ENCODE results near the gene IDH3G.
"Not testable (repeated sequence)": the region's sequence is repeated elsewhere in the genome, so short reads cannot be mapped to it uniquely, and the experiment has no call there.

GRCh38 chrX:153749017-153749416 is 45.2 kb downstream of the IDH3G start:
- TF ChIP-seq, protein P1, sequence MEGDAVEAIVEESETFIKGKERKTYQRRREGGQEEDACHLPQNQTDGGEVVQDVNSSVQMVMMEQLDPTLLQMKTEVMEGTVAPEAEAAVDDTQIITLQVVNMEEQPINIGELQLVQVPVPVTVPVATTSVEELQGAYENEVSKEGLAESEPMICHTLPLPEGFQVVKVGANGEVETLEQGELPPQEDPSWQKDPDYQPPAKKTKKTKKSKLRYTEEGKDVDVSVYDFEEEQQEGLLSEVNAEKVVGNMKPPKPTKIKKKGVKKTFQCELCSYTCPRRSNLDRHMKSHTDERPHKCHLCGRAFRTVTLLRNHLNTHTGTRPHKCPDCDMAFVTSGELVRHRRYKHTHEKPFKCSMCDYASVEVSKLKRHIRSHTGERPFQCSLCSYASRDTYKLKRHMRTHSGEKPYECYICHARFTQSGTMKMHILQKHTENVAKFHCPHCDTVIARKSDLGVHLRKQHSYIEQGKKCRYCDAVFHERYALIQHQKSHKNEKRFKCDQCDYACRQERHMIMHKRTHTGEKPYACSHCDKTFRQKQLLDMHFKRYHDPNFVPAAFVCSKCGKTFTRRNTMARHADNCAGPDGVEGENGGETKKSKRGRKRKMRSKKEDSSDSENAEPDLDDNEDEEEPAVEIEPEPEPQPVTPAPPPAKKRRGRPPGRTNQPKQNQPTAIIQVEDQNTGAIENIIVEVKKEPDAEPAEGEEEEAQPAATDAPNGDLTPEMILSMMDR (IDR thresholded peaks at IDR 0.05) = not testable (repeated sequence)
- TF ChIP-seq POLR2A, EP300, POLR2AphosphoS5 (IDR thresholded peaks at IDR 0.05): not testable (repeated sequence)

Measured in upper lobe of left lung (tissue), 4 donors.